Endothelial cell of umbilical vein (primary cell): ENCODE measurements around the gene REEP1. TPM values are rescaled to one million over a fixed set of nuclear protein-coding genes. Genes with fewer than 3 reads are reported as not detected.

Source experiments
- BruUV-seq: library from RNA; stranded (reverse); fragments of 400-500 nt; replicated peaks from 2 replicates; lab custom pipeline; 2021; lab: Mats Ljungman, UMichigan
- CTCF ChIA-PET: fragments of 300-600, 350-600 bp; sonication (Branson Sonifier 250); formaldehyde crosslinking; loops from one replicate; lab custom pipeline; 2021; ENCODE audit warnings: antibody characterized with exemption, inconsistent platforms; lab: Charles Lee
- POLR2A ChIA-PET: fragments of 300-600, 350-600 bp; sonication (Branson Sonifier 250); formaldehyde crosslinking; loops from one replicate; lab custom pipeline; 2021; ENCODE audit warnings: antibody characterized with exemption, inconsistent platforms; lab: Charles Lee
- DNase-seq: peaks from one replicate; pipeline ENCODE4 v3.0.0-alpha.2; 2011; ENCODE audit warnings: low read depth, low spot score
- FAIRE-seq: peaks from 2 replicates; lab custom pipeline; 2011; peaks lifted over from hg19 to GRCh38; lab: Jason Lieb, UNC
- H2AFZ ChIP-seq: 2 replicates; pipeline ENCODE4 v1.6.0; 2012; ENCODE audit warnings: low read depth, low read length, control low read depth, inconsistent platforms
- H3K27ac ChIP-seq: 2 replicates; pipeline ENCODE4 v1.5.1; 2011; ENCODE audit warnings: low read depth, mild to moderate bottlenecking, control low read depth, low read length, moderate library complexity; ENCODE audit not compliant: insufficient read depth
- H3K27me3 ChIP-seq, 2 experiments: 2 replicates each; pipeline versions ENCODE4 v1.6.0 to v1.6.1; 2011; ENCODE audit warnings: low read length in 2 of 2, mixed read lengths in 1 of 2; ENCODE audit not compliant: control insufficient read depth in 2 of 2, insufficient read depth in 2 of 2
- H3K36me3 ChIP-seq, 2 experiments: 2 replicates in 1 of 2; 3 replicates in 1 of 2; pipeline ENCODE4 v1.5.1; 2011; ENCODE audit warnings: low read length in 2 of 2, mild to moderate bottlenecking in 1 of 2, moderate library complexity in 1 of 2; ENCODE audit not compliant: control insufficient read depth in 2 of 2, insufficient read depth in 2 of 2; ENCODE audit errors: extremely low read depth in 1 of 2
- H3K4me1 ChIP-seq: 3 replicates; pipeline ENCODE4 v1.5.1; 2011; ENCODE audit warnings: mild to moderate bottlenecking, low read length; ENCODE audit not compliant: control insufficient read depth, insufficient read depth; ENCODE audit errors: extremely low read depth
- H3K4me2 ChIP-seq: 2 replicates; pipeline ENCODE4 v1.6.1; 2011; ENCODE audit warnings: low read length, control low read depth, mixed read lengths; ENCODE audit not compliant: insufficient read depth
- H3K4me3 ChIP-seq, 3 experiments: fragments of 200-600 bp in 1 of 3; sonication (generic), shearing (Covaris generic) in 1 of 3; replicated peaks in 1 of 3; 2 replicates each; pipeline ENCODE4 v1.5.1; 2011 to 2016; ENCODE audit warnings: control low read depth in 3 of 3, low read length in 3 of 3, mild to moderate bottlenecking in 2 of 3, inconsistent platforms in 1 of 3, low read depth in 1 of 3, moderate library complexity in 1 of 3; ENCODE audit not compliant: insufficient read depth in 1 of 3
- H3K79me2 ChIP-seq: 2 replicates; pipeline ENCODE4 v1.6.0; 2012; ENCODE audit warnings: low read length, inconsistent platforms; ENCODE audit not compliant: control insufficient read depth, insufficient read depth
- H3K9ac ChIP-seq: replicated peaks from 2 replicates; pipeline ENCODE3; 2011; ENCODE audit warnings: low read length, control low read depth; ENCODE audit not compliant: insufficient read depth; ENCODE audit errors: extremely low read depth
- H3K9me1 ChIP-seq: replicated peaks from 3 replicates; pipeline ENCODE4 v1.6.0; 2011; ENCODE audit warnings: mild to moderate bottlenecking, low read length; ENCODE audit not compliant: control insufficient read depth, insufficient read depth; ENCODE audit errors: extremely low read depth
- H3K9me3 ChIP-seq: replicated peaks from 2 replicates; pipeline ENCODE4 v1.5.1; 2012; ENCODE audit warnings: low read length, inconsistent platforms; ENCODE audit not compliant: control insufficient read depth, insufficient read depth
- H4K20me1 ChIP-seq: replicated peaks from 2 replicates; pipeline ENCODE3; 2011; ENCODE audit warnings: mild to moderate bottlenecking, low read length; ENCODE audit not compliant: control insufficient read depth, insufficient read depth; ENCODE audit errors: extremely low read depth
- EZH2 ChIP-seq: IDR thresholded peaks from 2 replicates; pipeline ENCODE4 v1.6.1; 2012; ENCODE audit warnings: borderline replicate concordance, low read depth, mild to moderate bottlenecking, moderate library complexity, low read length, inconsistent platforms; ENCODE audit not compliant: severe bottlenecking
- FOS ChIP-seq: IDR thresholded peaks from 2 replicates; pipeline ENCODE4 v1.6.1; 2011; ENCODE audit warnings: mild to moderate bottlenecking, low read length, moderate library complexity, borderline replicate concordance; ENCODE audit not compliant: insufficient read depth
- GATA2 ChIP-seq: IDR thresholded peaks from 2 replicates; pipeline ENCODE4 v1.7.0; 2011; ENCODE audit warnings: low read depth, mild to moderate bottlenecking, moderate library complexity, mixed read lengths, low read length; ENCODE audit not compliant: insufficient read length, insufficient read depth
- JUN ChIP-seq: IDR thresholded peaks from 2 replicates; pipeline ENCODE4 v1.6.1; 2011; ENCODE audit warnings: borderline replicate concordance, low read depth; ENCODE audit not compliant: insufficient read length, insufficient read depth
- POLR2A ChIP-seq: IDR thresholded peaks from 2 replicates; pipeline ENCODE4 v1.6.1; 2012; ENCODE audit warnings: low read depth, mild to moderate bottlenecking, control low read depth, low read length
- POLR2AphosphoS5 ChIP-seq: IDR thresholded peaks from 2 replicates; pipeline ENCODE4 v1.6.1; 2012; ENCODE audit warnings: low read depth, mild to moderate bottlenecking, control low read depth, low read length, moderate library complexity; ENCODE audit not compliant: insufficient read depth
- dilution Hi-C: fragments of 300-500 bp; cut with MboI; formaldehyde crosslinking; loops from one replicate; pipeline ENCODE4 v1.15.0; 2019; ENCODE audit warnings: low sequenced_read_pairs; ENCODE audit not compliant: extremely low pct_ligation_motif_present
- intact Hi-C: fragments of 100-400 bp; cut with micrococcal nuclease; formaldehyde crosslinking; loops from one replicate; pipeline ENCODE4 v1.10.0; 2022
- polyA plus RNA-seq, 4 experiments: library from polyadenylated mRNA; depleted of rRNA in 3 of 4; stranded (reverse) in 3 of 4; unstranded in 1 of 4; fragments of >200 nt; gene quantifications; 2 replicates each; pipeline versions ENCODE4 v1.2.1 to v1.2.3, GENCODE V29; 2011 to 2012; ENCODE audit warnings: missing spikeins in 1 of 4
- total RNA-seq: library from RNA; stranded (reverse); gene quantifications from 2 replicates; pipeline ENCODE4 v1.2.3, GENCODE V29; 2021
- TF ChIP-seq, protein P1 (sequence below), 2 donors: IDR thresholded peaks; 1 replicate in 1 of 2; 2 replicates in 1 of 2; pipeline ENCODE4 v1.5.1; 2011; ENCODE audit warnings: low read length in 2 of 2, mild to moderate bottlenecking in 2 of 2, moderate library complexity in 2 of 2, control low read depth in 1 of 2, inconsistent platforms in 1 of 2, low read depth in 1 of 2; ENCODE audit not compliant: insufficient read depth in 1 of 2; ENCODE audit errors: extremely low read depth in 1 of 2
- TF ChIP-seq, protein P2 (sequence below): IDR thresholded peaks from 2 replicates; pipeline ENCODE4 v1.6.1; 2011; ENCODE audit not compliant: insufficient read depth, insufficient read length

Gene REEP1
- total and polyA plus RNA-seq, 2 donors (not counting 3 experiments of a cell fraction or from before 2014, with no cell fraction given) = 0.11 to 0.53 TPM

DNA sequence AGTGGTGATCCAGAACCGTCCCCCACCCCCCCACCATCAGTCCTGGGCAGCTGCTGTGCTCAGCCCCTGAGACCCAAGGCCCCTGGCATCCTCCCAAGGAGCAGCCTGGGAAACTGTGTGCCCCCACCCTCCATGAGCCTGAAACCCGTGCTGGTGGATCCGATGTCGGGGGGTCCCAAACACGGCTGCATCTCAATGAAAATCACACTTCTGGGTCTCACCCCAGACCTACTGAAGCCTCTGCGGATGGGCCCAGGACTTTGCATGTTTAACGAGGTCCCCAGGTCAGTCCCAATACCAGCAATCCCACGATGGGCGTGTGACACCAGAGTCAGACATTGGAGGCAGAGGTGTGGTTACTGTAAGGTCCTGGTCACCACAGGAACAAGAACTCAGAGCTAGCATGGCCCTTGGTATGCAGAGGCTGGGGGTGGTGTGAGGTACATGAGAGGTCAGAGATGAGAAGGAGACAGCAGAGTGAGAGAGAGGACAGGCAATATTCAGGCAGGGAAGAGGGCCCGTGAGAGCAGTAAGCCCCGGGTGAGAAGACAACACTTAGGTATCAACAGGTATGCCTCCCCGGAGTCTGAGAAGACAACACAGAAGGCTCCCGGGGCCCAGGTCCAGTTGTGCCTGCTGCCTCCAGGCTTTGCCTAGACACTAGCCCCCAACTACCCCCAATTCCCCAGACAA is 105.6 kb downstream of the REEP1 start:
- DNase-seq (no peak), FAIRE-seq (no peak)
- no peaks in the 10 kb centered on the region for H3K9me1 ChIP-seq
- no peaks in the 10 kb centered on the region for H3K9me3 ChIP-seq
- POLR2A ChIA-PET = no interaction called here
- TF ChIP-seq, protein P1, sequence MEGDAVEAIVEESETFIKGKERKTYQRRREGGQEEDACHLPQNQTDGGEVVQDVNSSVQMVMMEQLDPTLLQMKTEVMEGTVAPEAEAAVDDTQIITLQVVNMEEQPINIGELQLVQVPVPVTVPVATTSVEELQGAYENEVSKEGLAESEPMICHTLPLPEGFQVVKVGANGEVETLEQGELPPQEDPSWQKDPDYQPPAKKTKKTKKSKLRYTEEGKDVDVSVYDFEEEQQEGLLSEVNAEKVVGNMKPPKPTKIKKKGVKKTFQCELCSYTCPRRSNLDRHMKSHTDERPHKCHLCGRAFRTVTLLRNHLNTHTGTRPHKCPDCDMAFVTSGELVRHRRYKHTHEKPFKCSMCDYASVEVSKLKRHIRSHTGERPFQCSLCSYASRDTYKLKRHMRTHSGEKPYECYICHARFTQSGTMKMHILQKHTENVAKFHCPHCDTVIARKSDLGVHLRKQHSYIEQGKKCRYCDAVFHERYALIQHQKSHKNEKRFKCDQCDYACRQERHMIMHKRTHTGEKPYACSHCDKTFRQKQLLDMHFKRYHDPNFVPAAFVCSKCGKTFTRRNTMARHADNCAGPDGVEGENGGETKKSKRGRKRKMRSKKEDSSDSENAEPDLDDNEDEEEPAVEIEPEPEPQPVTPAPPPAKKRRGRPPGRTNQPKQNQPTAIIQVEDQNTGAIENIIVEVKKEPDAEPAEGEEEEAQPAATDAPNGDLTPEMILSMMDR (IDR thresholded peaks at IDR 0.05; ENCODE audit: extremely low read depth in 1 of 2, insufficient read depth in 1 of 2, low read depth in 1 of 2, low read length in 2 of 2) = no peak
- TF ChIP-seq, protein P2, sequence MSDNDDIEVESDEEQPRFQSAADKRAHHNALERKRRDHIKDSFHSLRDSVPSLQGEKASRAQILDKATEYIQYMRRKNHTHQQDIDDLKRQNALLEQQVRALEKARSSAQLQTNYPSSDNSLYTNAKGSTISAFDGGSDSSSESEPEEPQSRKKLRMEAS = no peak
- no peak for TF ChIP-seq GATA2
- no peak for TF ChIP-seq POLR2A
- TF ChIP-seq JUN = no peak
- no peak for TF ChIP-seq FOS
- TF ChIP-seq EZH2 = no peak
- TF ChIP-seq POLR2AphosphoS5 = no peak
- H3K27me3 ChIP-seq = no peaks in the 10 kb centered on the region
- no peak overlapping the region for H3K9ac ChIP-seq
- H2AFZ ChIP-seq = no peak overlapping the region
- H3K79me2 ChIP-seq = no peaks in the 10 kb centered on the region
- no peak overlapping the region for H3K4me2 ChIP-seq
- CTCF ChIA-PET = interaction anchor here (2.5 kb wide), 1 partner anchor 11 kb away, joined by 8 read pairs; no protein-coding TSS in a partner anchor
- H4K20me1 ChIP-seq = no peaks in the 10 kb centered on the region
- dilution Hi-C loops (no loop called here), intact Hi-C loops (no loop called here)
- no peak overlapping the region for H3K4me3 ChIP-seq
- no peak overlapping the region for H3K27ac ChIP-seq
- no TSS peak for BruUV-seq
- no peaks in the 10 kb centered on the region for H3K4me1 ChIP-seq
- no peaks in the 10 kb centered on the region for H3K36me3 ChIP-seq
